MM.1S (cell line): ENCODE measurements around the gene RIPOR2.

Experiments used
- DNase-seq: peaks from one replicate; pipeline ENCODE4 v3.0.0-alpha.2; 2015
- H2AFZ ChIP-seq: fragments of 300-600 bp; sonication (generic); 2 replicates; pipeline ENCODE4 v1.6.0; 2016; ENCODE audit warnings: antibody characterized with exemption, low read length
- H3F3A ChIP-seq: fragments of 300-600 bp; sonication (generic); 2 replicates; pipeline ENCODE4 v1.6.1; 2016; ENCODE audit warnings: mild to moderate bottlenecking, antibody characterized with exemption, low read length, moderate library complexity, mixed read lengths; ENCODE audit not compliant: insufficient read depth
- H3K27ac ChIP-seq: fragments of 300-600 bp; sonication (generic); 2 replicates; pipeline ENCODE4 v1.5.1; 2016; ENCODE audit warnings: mild to moderate bottlenecking, low read length
- H3K27me3 ChIP-seq: fragments of 300-600 bp; sonication (generic); replicated peaks from 2 replicates; pipeline ENCODE4 v1.6.0; 2016; ENCODE audit warnings: low read length; ENCODE audit not compliant: insufficient read depth
- H3K36me3 ChIP-seq: fragments of 300-600 bp; sonication (generic); replicated peaks from 2 replicates; pipeline ENCODE4 v1.6.1; 2016; ENCODE audit warnings: mild to moderate bottlenecking, low read length, mixed read lengths; ENCODE audit not compliant: insufficient read depth
- H3K4me1 ChIP-seq: fragments of 300-600 bp; sonication (generic); 2 replicates; pipeline ENCODE4 v1.6.1; 2016; ENCODE audit warnings: low read length, mixed read lengths
- H3K4me2 ChIP-seq: fragments of 300-600 bp; sonication (generic); 2 replicates; pipeline ENCODE4 v1.6.0; 2016; ENCODE audit warnings: low read depth, low read length
- H3K4me3 ChIP-seq: fragments of 300-600 bp; sonication (generic); 2 replicates; pipeline ENCODE4 v1.5.1; 2016; ENCODE audit warnings: low read length, mixed read lengths
- H3K79me2 ChIP-seq: fragments of 300-600 bp; sonication (generic); 2 replicates; pipeline ENCODE4 v1.6.1; 2016; ENCODE audit warnings: mixed run types, low read length, mixed read lengths
- H3K9ac ChIP-seq: fragments of 300-600 bp; sonication (generic); 2 replicates; pipeline ENCODE4 v1.6.1; 2016; ENCODE audit warnings: low read length, mixed read lengths
- H3K9me2 ChIP-seq: fragments of 300-600 bp; sonication (generic); replicated peaks from 2 replicates; pipeline ENCODE4 v1.6.1; 2016; ENCODE audit warnings: mild to moderate bottlenecking, low read length, mixed read lengths; ENCODE audit not compliant: insufficient read depth
- H3K9me3 ChIP-seq: fragments of 300-600 bp; sonication (generic); replicated peaks from 2 replicates; pipeline ENCODE4 v1.6.1; 2016; ENCODE audit warnings: mild to moderate bottlenecking, low read length, mixed read lengths; ENCODE audit not compliant: insufficient read depth
- H4K20me1 ChIP-seq: fragments of 300-600 bp; sonication (generic); 2 replicates; pipeline ENCODE4 v1.6.1; 2016; ENCODE audit warnings: mild to moderate bottlenecking, low read length, moderate library complexity, mixed read lengths; ENCODE audit not compliant: insufficient read depth
- EZH2 ChIP-seq: fragments of 300-600 bp; sonication (generic); optimal IDR thresholded peaks from 2 replicates; pipeline ENCODE3; 2017; ENCODE audit warnings: low read depth, mild to moderate bottlenecking, antibody characterized with exemption, low read length, mixed read lengths
- EZH2phosphoT487 ChIP-seq: fragments of 300-600 bp; sonication (generic); IDR thresholded peaks from 2 replicates; pipeline ENCODE4 v1.6.1; 2018; ENCODE audit warnings: antibody characterized with exemption, low read length
- TF ChIP-seq, protein P1 (sequence below): fragments of 300-600 bp; sonication (generic); IDR thresholded peaks from 2 replicates; pipeline ENCODE4 v1.5.1; 2016; ENCODE audit warnings: antibody characterized with exemption, low read length, mixed read lengths

The RIPOR2 gene

DNA sequence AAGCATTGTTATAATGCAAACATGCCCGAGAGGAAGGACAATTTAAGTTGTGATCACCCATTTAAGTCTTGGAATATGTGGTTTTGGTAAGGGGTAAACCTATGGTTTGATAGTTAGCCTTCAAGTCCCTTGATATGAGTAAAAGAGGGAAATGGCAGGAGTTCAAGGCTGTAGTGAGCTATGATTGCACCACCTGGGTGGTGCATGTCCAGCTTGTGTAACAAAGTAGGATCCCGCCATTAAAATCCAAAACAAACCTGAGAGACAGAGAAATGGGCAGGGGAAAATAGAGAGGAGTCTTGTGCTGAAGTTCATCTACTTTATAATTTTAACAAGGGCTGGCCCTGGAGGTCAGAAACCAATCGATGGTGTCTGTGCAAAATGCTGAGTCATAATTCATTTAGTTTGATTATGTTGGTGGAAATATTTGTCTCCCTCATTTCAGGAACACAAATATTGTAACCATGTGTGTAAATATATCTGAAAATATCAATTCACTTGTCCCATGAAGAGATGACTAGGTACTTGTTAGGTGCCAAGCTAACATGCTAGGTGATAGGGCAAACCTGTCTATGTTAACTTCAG, 113.8 kb downstream of the RIPOR2 start:
- Histone ChIP-seq H3K9ac (no peak overlapping the region), H3K4me1 (no peaks in the 10 kb centered on the region), H3K4me2 (no peak overlapping the region), H4K20me1 (no peaks in the 10 kb centered on the region), H3K9me2 (no peaks in the 10 kb centered on the region), H3K4me3 (no peak overlapping the region), H3K27ac (no peak overlapping the region), H3K36me3 (no peaks in the 10 kb centered on the region), H3K9me3 (no peaks in the 10 kb centered on the region), H2AFZ (no peak overlapping the region), H3F3A (no peaks in the 10 kb centered on the region), H3K79me2 (no peaks in the 10 kb centered on the region), H3K27me3 (no peaks in the 10 kb centered on the region)
- DNase-seq = no peak
- TF ChIP-seq EZH2phosphoT487 = no peak
- TF ChIP-seq, protein P1, sequence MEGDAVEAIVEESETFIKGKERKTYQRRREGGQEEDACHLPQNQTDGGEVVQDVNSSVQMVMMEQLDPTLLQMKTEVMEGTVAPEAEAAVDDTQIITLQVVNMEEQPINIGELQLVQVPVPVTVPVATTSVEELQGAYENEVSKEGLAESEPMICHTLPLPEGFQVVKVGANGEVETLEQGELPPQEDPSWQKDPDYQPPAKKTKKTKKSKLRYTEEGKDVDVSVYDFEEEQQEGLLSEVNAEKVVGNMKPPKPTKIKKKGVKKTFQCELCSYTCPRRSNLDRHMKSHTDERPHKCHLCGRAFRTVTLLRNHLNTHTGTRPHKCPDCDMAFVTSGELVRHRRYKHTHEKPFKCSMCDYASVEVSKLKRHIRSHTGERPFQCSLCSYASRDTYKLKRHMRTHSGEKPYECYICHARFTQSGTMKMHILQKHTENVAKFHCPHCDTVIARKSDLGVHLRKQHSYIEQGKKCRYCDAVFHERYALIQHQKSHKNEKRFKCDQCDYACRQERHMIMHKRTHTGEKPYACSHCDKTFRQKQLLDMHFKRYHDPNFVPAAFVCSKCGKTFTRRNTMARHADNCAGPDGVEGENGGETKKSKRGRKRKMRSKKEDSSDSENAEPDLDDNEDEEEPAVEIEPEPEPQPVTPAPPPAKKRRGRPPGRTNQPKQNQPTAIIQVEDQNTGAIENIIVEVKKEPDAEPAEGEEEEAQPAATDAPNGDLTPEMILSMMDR = no peak
- TF ChIP-seq EZH2 = no peak

DNA sequence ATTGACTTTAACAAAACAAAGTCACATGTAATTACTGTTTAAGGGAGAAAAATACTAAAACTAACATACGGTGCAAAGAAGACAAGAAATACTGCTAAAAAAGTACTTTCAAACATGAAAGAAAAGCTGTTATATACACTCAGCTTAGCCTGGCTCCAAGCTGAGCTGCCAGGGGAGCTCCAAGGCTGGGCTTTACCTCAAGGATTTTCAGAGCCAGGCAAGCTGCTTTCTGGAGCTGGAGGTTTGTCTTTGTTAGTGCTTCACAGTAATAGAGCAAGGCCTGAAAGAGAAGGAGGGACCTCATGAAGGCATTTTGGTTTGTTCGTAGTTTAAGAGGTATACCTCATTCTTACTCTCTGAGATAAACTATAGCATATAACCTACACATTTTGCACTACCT, 117.4 kb downstream of the RIPOR2 start:
- Histone ChIP-seq H3K4me3 (no peak overlapping the region), H3F3A (no peaks in the 10 kb centered on the region), H3K9me3 (no peaks in the 10 kb centered on the region), H3K4me1 (no peaks in the 10 kb centered on the region), H3K36me3 (no peaks in the 10 kb centered on the region), H3K4me2 (no peak overlapping the region), H3K27me3 (no peaks in the 10 kb centered on the region), H2AFZ (no peak overlapping the region), H3K79me2 (no peaks in the 10 kb centered on the region), H3K27ac (no peak overlapping the region), H3K9me2 (no peaks in the 10 kb centered on the region), H4K20me1 (no peaks in the 10 kb centered on the region), H3K9ac (no peak overlapping the region)
- no peak for DNase-seq
- TF ChIP-seq EZH2phosphoT487 (no peak), EZH2 (no peak)
- TF ChIP-seq, protein P1 = no peak

DNA sequence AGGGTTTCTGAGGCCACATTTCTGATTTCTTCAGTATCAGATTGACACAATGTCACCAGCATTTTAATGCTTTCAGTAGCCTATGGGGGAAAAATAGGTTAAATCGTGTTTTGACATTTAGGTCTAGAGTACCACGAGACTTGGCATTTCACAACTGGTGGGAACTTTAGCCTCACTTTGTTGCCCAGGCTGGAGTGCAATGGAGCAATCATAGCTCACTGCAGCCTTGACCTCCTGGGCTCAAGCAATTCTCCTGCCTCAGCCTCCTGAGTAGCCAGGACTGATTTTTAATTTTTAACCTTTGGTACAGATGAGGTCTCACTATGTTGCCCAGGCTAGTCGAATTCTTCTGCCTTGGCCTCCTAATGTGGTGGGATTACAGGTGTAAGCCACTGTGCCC, 126.0 kb downstream of the RIPOR2 start:
- Histone ChIP-seq H3K27ac (no peak overlapping the region), H2AFZ (no peak overlapping the region), H3K4me2 (no peak overlapping the region), H3K4me3 (no peak overlapping the region), H3K9ac (no peak overlapping the region), H3K79me2 (no peaks in the 10 kb centered on the region), H3K36me3 (no peaks in the 10 kb centered on the region), H3K27me3 (no peaks in the 10 kb centered on the region), H3F3A (no peaks in the 10 kb centered on the region), H3K9me2 (no peaks in the 10 kb centered on the region), H3K9me3 (no peaks in the 10 kb centered on the region), H4K20me1 (no peaks in the 10 kb centered on the region), H3K4me1 (no peaks in the 10 kb centered on the region)
- no peak for DNase-seq
- TF ChIP-seq, protein P1 = no peak
- no peak for TF ChIP-seq EZH2
- no peak for TF ChIP-seq EZH2phosphoT487
